ENCODE results near the gene C5AR1.
A peak's percentile ranks its signal among the peaks of the same experiment; 100 is the strongest.
"Not testable (repeated sequence)": the region's sequence is repeated elsewhere in the genome, so short reads cannot be mapped to it uniquely, and the experiment has no call there.

The C5AR1 gene

GRCh38 chr19:47296036-47296435 is 13.6 kb upstream of the C5AR1 start:
- DNase-seq = peak; percentile 66

GRCh38 chr19:47300867-47301266 is 8.8 kb upstream of the C5AR1 start:
- not testable (repeated sequence) for DNase-seq

- DNase-seq = no peak
These were observed 7.4 kb upstream of the C5AR1 start for GRCh38 chr19:47302249-47302648.

- DNase-seq = no peak
These were observed 5.7 kb upstream of the C5AR1 start for GRCh38 chr19:47303966-47304365.

- peak; percentile 62 for DNase-seq
These were observed 4.3 kb upstream of the C5AR1 start for GRCh38 chr19:47305309-47305751.

- DNase-seq = no peak
These were observed 3.4 kb upstream of the C5AR1 start for GRCh38 chr19:47306303-47306702.

- DNase-seq = no peak
These were observed 623 bp upstream of the C5AR1 start for GRCh38 chr19:47309038-47309437.

- DNase-seq = no peak
These were observed 662 bp downstream of the C5AR1 start for GRCh38 chr19:47310323-47310722.

- DNase-seq = no peak
These were observed 1.2 kb downstream of the C5AR1 start for GRCh38 chr19:47310819-47311218.

GRCh38 chr19:47312366-47313006 is 2.8 kb downstream of the C5AR1 start:
- no peak for DNase-seq

GRCh38 chr19:47313754-47314295 is 4.2 kb downstream of the C5AR1 start:
- no peak for DNase-seq

- no peak for DNase-seq
These were observed 5.6 kb downstream of the C5AR1 start for GRCh38 chr19:47315125-47315821.

GRCh38 chr19:47316513-47316912 is 6.9 kb downstream of the C5AR1 start:
- DNase-seq = no peak

- no peak for DNase-seq
These were observed 10.5 kb downstream of the C5AR1 start for GRCh38 chr19:47319923-47320871.

GRCh38 chr19:47321630-47322029 is 12.0 kb downstream of the C5AR1 start:
- no peak for DNase-seq

GRCh38 chr19:47322058-47322457 is 12.4 kb downstream of the C5AR1 start:
- no peak for DNase-seq

- DNase-seq = no peak
These were observed 13.7 kb downstream of the C5AR1 start for GRCh38 chr19:47323409-47323808.

- no peak for DNase-seq
These were observed 14.2 kb downstream of the C5AR1 start for GRCh38 chr19:47323872-47324271.

- DNase-seq = no peak
These were observed 14.8 kb downstream of the C5AR1 start for GRCh38 chr19:47324502-47324901.

GRCh38 chr19:47330466-47330869 is 20.8 kb downstream of the C5AR1 start:
- no peak for DNase-seq

GRCh38 chr19:47331490-47331889 is 21.8 kb downstream of the C5AR1 start:
- DNase-seq = no peak

- DNase-seq = no peak
These were observed 22.4 kb downstream of the C5AR1 start, which contains the start of gene C5AR2 for GRCh38 chr19:47331931-47332547. Gene C5AR2, plus strand, starts transcription at chr19:47332175. Its CDS starts 8,625 bp downstream, at chr19:47340800.

Measured in effector CD8-positive, alpha-beta T cell (primary cell).